Hepatocyte (in vitro differentiated cells): Measurements from ENCODE around the gene NR2F1-AS1.

Experiments used
- EZH2 ChIP-seq: fragments of 200-600 bp; sonication (generic); IDR thresholded peaks from 2 replicates; pipeline ENCODE4 v1.6.1; 2016; ENCODE audit warnings: antibody characterized with exemption, mild to moderate bottlenecking, borderline replicate concordance
- EZH2phosphoT487 ChIP-seq: fragments of 200-600 bp; sonication (generic); IDR thresholded peaks from one replicate; pipeline ENCODE4 v1.6.1; 2018; ENCODE audit warnings: antibody characterized with exemption, mild to moderate bottlenecking, low read depth, moderate library complexity; ENCODE audit not compliant: unreplicated experiment, severe bottlenecking
- TF ChIP-seq, protein P1 (sequence below): fragments of 200-600 bp; sonication (generic); IDR thresholded peaks from 2 replicates; pipeline ENCODE4 v1.5.1; 2016; ENCODE audit warnings: antibody characterized with exemption, mild to moderate bottlenecking; ENCODE audit not compliant: poor library complexity

DNA sequence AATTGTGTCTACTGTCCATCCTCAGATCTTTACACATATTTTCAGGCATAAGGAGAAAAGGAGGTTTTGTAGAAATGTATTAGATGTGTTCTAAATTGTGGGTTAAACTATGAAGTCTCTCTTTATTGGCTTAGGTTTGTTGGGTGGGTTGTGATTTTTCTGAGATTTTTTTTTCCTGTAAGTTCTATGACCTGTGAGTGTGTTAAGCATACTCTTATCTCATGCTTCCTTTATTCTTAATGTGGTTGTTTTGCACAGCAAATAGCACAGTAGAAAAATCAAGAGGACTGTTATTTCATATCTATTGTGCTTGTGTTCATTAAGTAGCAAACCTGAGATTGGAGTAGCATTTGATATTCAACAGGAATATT, 25.3 kb upstream of the NR2F1-AS1 start:
- peak; percentile 10 for TF ChIP-seq EZH2phosphoT487
- TF ChIP-seq EZH2 = peak; percentile 8
- TF ChIP-seq, protein P1, sequence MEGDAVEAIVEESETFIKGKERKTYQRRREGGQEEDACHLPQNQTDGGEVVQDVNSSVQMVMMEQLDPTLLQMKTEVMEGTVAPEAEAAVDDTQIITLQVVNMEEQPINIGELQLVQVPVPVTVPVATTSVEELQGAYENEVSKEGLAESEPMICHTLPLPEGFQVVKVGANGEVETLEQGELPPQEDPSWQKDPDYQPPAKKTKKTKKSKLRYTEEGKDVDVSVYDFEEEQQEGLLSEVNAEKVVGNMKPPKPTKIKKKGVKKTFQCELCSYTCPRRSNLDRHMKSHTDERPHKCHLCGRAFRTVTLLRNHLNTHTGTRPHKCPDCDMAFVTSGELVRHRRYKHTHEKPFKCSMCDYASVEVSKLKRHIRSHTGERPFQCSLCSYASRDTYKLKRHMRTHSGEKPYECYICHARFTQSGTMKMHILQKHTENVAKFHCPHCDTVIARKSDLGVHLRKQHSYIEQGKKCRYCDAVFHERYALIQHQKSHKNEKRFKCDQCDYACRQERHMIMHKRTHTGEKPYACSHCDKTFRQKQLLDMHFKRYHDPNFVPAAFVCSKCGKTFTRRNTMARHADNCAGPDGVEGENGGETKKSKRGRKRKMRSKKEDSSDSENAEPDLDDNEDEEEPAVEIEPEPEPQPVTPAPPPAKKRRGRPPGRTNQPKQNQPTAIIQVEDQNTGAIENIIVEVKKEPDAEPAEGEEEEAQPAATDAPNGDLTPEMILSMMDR = no peak
